ENCODE results near the gene SEPTIN10.

The SEPTIN10 gene

DNA sequence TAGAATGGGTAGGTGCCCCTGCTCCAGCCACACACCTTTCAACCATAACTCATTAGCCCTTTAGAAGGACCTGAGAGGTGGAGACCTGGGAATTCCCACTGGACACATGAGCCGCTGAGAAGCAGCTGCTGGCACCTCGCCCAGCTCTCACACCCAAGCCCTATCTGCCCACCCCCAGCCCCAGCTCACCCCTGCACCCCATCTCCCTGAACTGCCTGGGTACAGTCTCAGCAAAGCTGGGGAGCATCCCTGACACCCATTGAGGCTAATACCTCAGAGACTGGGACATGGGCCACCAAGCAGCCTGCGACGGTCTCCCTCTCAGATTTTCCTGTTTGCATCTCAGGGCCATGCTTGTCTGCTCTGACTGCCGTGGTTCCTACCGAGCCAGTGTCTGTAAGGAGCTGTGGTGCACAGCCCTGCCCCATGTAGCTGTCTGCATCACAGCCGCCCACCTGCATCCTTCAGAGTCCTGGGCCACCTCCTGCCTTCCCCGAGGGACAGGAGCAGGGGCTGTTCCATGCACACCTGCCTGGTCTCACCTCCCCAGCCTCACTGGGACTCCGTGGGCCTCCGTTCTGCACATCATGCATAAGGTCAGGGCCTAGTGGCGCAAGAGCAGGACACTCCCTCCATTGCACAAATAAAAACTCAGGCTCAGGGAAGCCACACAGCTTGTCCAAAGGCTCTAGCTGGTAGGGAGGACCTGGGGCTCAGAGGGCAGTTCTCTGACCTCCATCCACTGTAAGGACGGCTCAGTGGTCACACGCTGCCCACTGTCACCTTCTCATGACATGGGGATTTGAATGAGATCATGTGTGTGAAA is 90.0 kb downstream of the SEPTIN10 start:
- no peaks in the 10 kb centered on the region for H3K9me2 ChIP-seq (replicated peaks; ENCODE audit: low read depth, low read length)
- no peak overlapping the region for H3K9ac ChIP-seq (ENCODE audit: low read depth, low read length, poor library complexity, severe bottlenecking)
- no peaks in the 10 kb centered on the region for H3K9me3 ChIP-seq (ENCODE audit: insufficient read depth, low read depth, low read length)
- H3F3A ChIP-seq (ENCODE audit: low read depth): no peaks in the 10 kb centered on the region
- no peak for TF ChIP-seq EZH2phosphoT487 (IDR thresholded peaks at IDR 0.05; ENCODE audit: borderline replicate concordance)
- TF ChIP-seq, protein P1, sequence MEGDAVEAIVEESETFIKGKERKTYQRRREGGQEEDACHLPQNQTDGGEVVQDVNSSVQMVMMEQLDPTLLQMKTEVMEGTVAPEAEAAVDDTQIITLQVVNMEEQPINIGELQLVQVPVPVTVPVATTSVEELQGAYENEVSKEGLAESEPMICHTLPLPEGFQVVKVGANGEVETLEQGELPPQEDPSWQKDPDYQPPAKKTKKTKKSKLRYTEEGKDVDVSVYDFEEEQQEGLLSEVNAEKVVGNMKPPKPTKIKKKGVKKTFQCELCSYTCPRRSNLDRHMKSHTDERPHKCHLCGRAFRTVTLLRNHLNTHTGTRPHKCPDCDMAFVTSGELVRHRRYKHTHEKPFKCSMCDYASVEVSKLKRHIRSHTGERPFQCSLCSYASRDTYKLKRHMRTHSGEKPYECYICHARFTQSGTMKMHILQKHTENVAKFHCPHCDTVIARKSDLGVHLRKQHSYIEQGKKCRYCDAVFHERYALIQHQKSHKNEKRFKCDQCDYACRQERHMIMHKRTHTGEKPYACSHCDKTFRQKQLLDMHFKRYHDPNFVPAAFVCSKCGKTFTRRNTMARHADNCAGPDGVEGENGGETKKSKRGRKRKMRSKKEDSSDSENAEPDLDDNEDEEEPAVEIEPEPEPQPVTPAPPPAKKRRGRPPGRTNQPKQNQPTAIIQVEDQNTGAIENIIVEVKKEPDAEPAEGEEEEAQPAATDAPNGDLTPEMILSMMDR (conservative IDR thresholded peaks at IDR 0.05; ENCODE audit: low read length): no peak
- H3K36me3 ChIP-seq (ENCODE audit: insufficient read depth, low read length): no peaks in the 10 kb centered on the region
- H3K4me2 ChIP-seq (ENCODE audit: low read depth, low read length, poor library complexity, severe bottlenecking): no peak overlapping the region
- H3K79me2 ChIP-seq (ENCODE audit: insufficient read depth, low read length): no peaks in the 10 kb centered on the region
- no peaks in the 10 kb centered on the region for H4K20me1 ChIP-seq (ENCODE audit: insufficient read depth, low read length, poor library complexity, severe bottlenecking)
- no peak overlapping the region for H2AFZ ChIP-seq (ENCODE audit: low read length)
- no peak overlapping the region for H3K4me3 ChIP-seq (ENCODE audit: low read length, poor library complexity, severe bottlenecking)
- no peaks in the 10 kb centered on the region for H3K27me3 ChIP-seq (ENCODE audit: insufficient read depth, low read length, poor library complexity, severe bottlenecking)
- H3K4me1 ChIP-seq (ENCODE audit: insufficient read depth, low read length, poor library complexity, severe bottlenecking): no peaks in the 10 kb centered on the region

DNA sequence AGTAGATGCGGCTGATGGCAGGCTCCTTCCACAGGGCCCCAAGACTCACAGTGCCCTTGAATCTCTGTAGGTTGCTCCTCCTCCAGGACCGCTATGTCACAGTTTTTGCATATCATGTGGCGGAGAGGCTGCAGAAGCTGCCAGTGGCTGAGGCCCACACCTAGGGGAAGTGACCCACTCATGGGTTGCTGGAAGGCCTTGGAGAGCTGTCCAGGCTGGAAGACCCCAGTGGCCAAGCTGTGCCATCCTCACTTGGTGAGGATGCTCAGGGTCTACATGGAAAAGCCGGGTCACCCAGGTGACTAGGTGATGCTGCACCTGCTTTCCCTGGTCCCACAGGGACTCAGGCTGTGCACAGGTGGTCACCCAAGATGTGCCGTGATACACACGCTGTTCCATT is 90.6 kb downstream of the SEPTIN10 start:
- no peaks in the 10 kb centered on the region for H3K36me3 ChIP-seq (ENCODE audit: insufficient read depth, low read length)
- no peaks in the 10 kb centered on the region for H4K20me1 ChIP-seq (ENCODE audit: insufficient read depth, low read length, poor library complexity, severe bottlenecking)
- H3K9ac ChIP-seq (ENCODE audit: low read depth, low read length, poor library complexity, severe bottlenecking): no peak overlapping the region
- H3F3A ChIP-seq (ENCODE audit: low read depth): no peaks in the 10 kb centered on the region
- TF ChIP-seq, protein P1 (conservative IDR thresholded peaks at IDR 0.05; ENCODE audit: low read length): no peak
- TF ChIP-seq EZH2phosphoT487 (IDR thresholded peaks at IDR 0.05; ENCODE audit: borderline replicate concordance): no peak
- no peak overlapping the region for H2AFZ ChIP-seq (ENCODE audit: low read length)
- H3K4me3 ChIP-seq (ENCODE audit: low read length, poor library complexity, severe bottlenecking): no peak overlapping the region
- H3K9me3 ChIP-seq (ENCODE audit: insufficient read depth, low read depth, low read length): no peaks in the 10 kb centered on the region
- no peaks in the 10 kb centered on the region for H3K79me2 ChIP-seq (ENCODE audit: insufficient read depth, low read length)
- no peak overlapping the region for H3K4me2 ChIP-seq (ENCODE audit: low read depth, low read length, poor library complexity, severe bottlenecking)
- no peaks in the 10 kb centered on the region for H3K4me1 ChIP-seq (ENCODE audit: insufficient read depth, low read length, poor library complexity, severe bottlenecking)
- H3K9me2 ChIP-seq (replicated peaks; ENCODE audit: low read depth, low read length): no peaks in the 10 kb centered on the region
- no peaks in the 10 kb centered on the region for H3K27me3 ChIP-seq (ENCODE audit: insufficient read depth, low read length, poor library complexity, severe bottlenecking)

DNA sequence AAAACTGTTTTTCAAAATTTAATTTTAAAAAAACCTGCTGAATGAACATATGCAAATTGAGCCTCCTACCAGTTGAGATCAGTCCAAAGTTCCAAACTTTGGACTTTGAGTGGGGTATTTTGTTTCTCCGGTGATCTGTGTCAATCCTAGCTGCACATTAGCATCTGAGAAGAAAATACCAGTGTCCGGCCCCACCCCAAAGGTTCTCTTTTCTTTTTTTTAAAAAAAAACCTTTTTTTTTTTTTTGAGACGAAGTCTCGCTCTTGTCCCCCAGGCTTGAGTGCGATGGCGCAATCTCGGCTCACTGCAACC is 91.7 kb downstream of the SEPTIN10 start:
- Histone ChIP-seq H3K9ac (ENCODE audit: low read depth, low read length, poor library complexity, severe bottlenecking) (no peak overlapping the region), H3K4me1 (ENCODE audit: insufficient read depth, low read length, poor library complexity, severe bottlenecking) (no peaks in the 10 kb centered on the region), H3K9me3 (ENCODE audit: insufficient read depth, low read depth, low read length) (no peaks in the 10 kb centered on the region), H3K79me2 (ENCODE audit: insufficient read depth, low read length) (no peaks in the 10 kb centered on the region), H3K36me3 (ENCODE audit: insufficient read depth, low read length) (no peaks in the 10 kb centered on the region), H3K4me3 (ENCODE audit: low read length, poor library complexity, severe bottlenecking) (no peak overlapping the region), H3F3A (ENCODE audit: low read depth) (no peaks in the 10 kb centered on the region), H3K9me2 (replicated peaks; ENCODE audit: low read depth, low read length) (no peaks in the 10 kb centered on the region), H3K27me3 (ENCODE audit: insufficient read depth, low read length, poor library complexity, severe bottlenecking) (no peaks in the 10 kb centered on the region), H2AFZ (ENCODE audit: low read length) (no peak overlapping the region), H3K4me2 (ENCODE audit: low read depth, low read length, poor library complexity, severe bottlenecking) (no peak overlapping the region), H4K20me1 (ENCODE audit: insufficient read depth, low read length, poor library complexity, severe bottlenecking) (no peaks in the 10 kb centered on the region)
- TF ChIP-seq, protein P1 (conservative IDR thresholded peaks at IDR 0.05; ENCODE audit: low read length): no peak
- no peak for TF ChIP-seq EZH2phosphoT487 (IDR thresholded peaks at IDR 0.05; ENCODE audit: borderline replicate concordance)

Data from Loucy (cell line).